ENCODE data around the gene AREG. TPM values are rescaled to one million over a fixed set of nuclear protein-coding genes. Genes with fewer than 3 reads are reported as not detected.

AREG gene
- total and polyA plus RNA-seq, 2 of the 4 experiments (the other 2 are of a cell fraction), result 0.17 to 0.18 TPM

DNA sequence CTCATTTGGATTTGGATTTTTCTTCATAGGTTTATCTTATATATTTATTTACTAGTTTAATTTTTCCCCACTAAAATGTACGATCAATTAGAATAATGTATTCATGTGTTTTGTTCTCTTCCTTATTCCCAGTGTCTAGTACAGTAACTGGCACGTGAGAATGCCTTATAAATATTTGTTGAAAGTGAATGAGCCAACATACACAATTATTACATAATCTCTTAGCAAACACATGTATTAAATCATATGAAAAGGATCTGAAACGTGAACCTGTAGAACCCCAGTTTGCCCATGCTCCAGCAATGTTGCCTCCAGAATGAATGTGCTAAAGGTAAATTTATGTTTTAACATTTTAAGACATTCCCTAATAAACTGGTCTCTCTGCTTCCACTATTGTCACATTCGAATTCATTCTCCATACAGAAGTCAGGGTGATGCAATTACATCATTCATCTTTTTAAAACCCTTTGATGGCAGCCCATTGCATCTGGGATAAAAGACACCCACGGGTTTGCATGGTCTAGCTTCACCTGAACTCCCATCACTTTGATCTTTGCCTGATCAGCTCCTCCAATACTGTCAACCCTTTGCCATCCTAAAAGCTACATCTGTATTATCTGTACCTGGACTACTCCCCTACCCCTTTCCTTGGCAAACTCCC is 30.7 kb upstream of the AREG start:
- WGBS, 2 experiments (ENCODE audit: extremely low coverage in 2 of 2, insufficient read length in 1 of 2), result 50% methylated on average over 2 of the region's 5 CpGs; no CpG with 5 or more reads in 1 of the 2 experiments
- CTCF ChIA-PET, result no interaction called here
- no peak overlapping the region for H2BK20ac ChIP-seq (ENCODE audit: low read depth, low read length)

More for the DNA sequence above, 30.7 kb upstream of the AREG start:
- Histone ChIP-seq H4K8ac (ENCODE audit: low read depth in 2 of 2, low read length in 2 of 2) (no peak overlapping the region), H2AFZ (replicated peaks; ENCODE audit: low read length, poor library complexity) (no peak overlapping the region), H2AK9ac (replicated peaks; ENCODE audit: low read depth, low read length, poor library complexity) (no peak overlapping the region), H3K36me3 (ENCODE audit: control insufficient read depth, insufficient read depth, low read length) (no peaks in the 10 kb centered on the region), H3K4ac (ENCODE audit: low read depth, low read length) (no peak overlapping the region), H3K4me3 (ENCODE audit: insufficient read depth, low read depth, low read length) (no peak overlapping the region), H3K27me3 (ENCODE audit: control insufficient read depth, insufficient read depth, low read length) (no peaks in the 10 kb centered on the region), H3K79me1 (ENCODE audit: low read depth in 1 of 2, low read length in 2 of 2) (no peaks in the 10 kb centered on the region), H4K5ac (ENCODE audit: low read depth, low read length) (no peak overlapping the region), H3K9ac (ENCODE audit: low read depth, low read length) (no peak overlapping the region), H3K14ac (replicated peaks; ENCODE audit: low read depth, low read length) (no peak overlapping the region), H3K9me1 (ENCODE audit: insufficient read depth, low read length) (peaks cover 3% of the 10 kb centered on the region; the same call in 1 of the 2 replicates), H4K20me1 (ENCODE audit: insufficient read depth, low read length) (no peaks in the 10 kb centered on the region), H4K91ac (ENCODE audit: insufficient read depth, low read depth, low read length) (no peak overlapping the region), H3K9me3 (ENCODE audit: control insufficient read depth, insufficient read depth, low read length) (no peaks in the 10 kb centered on the region), H3K56ac (ENCODE audit: extremely low read depth, insufficient read depth, low read length) (no peak overlapping the region), H2AK5ac (ENCODE audit: low read depth, low read length) (no peak overlapping the region), H3K4me1 (ENCODE audit: control insufficient read depth, insufficient read depth, low read length) (peaks cover 5% of the 10 kb centered on the region; the same call in 1 of the 2 replicates), H3K4me2 (ENCODE audit: low read depth, low read length) (no peak overlapping the region), H3K27ac (ENCODE audit: insufficient read depth, low read length) (no peak overlapping the region), H2BK120ac (ENCODE audit: low read depth, low read length) (no peak overlapping the region), H3K18ac (ENCODE audit: low read depth, low read length) (no peak overlapping the region), H3K23ac (ENCODE audit: low read depth, low read length) (no peak overlapping the region), H2BK5ac (ENCODE audit: low read depth, low read length, poor library complexity, severe bottlenecking) (no peak overlapping the region), H2BK15ac (ENCODE audit: low read depth, low read length) (no peak overlapping the region)
- in situ Hi-C loops (cut with MboI; ENCODE audit: low sequenced_read_pairs), result no loop called here
- dilution Hi-C loops (cut with HindIII; ENCODE audit: low sequenced_read_pairs, unreplicated experiment), result no loop called here
- intact Hi-C loops (cut with micrococcal nuclease), result loop anchor here (5.0 kb wide), 1 partner anchor 707 kb away; no protein-coding TSS in a partner anchor
- BruUV-seq (replicated peaks), result no TSS peak
- ATAC-seq (ENCODE audit: low read depth), result no peak
- POLR2A ChIA-PET (ENCODE audit: unreplicated experiment), result no interaction called here
- no peak for DNase-seq
- TF ChIP-seq RAD21 (IDR thresholded peaks at IDR 0.05; ENCODE audit: low read length) (no peak), FOS (IDR thresholded peaks at IDR 0.05; ENCODE audit: low read depth, low read length) (no peak), CEBPB (IDR thresholded peaks at IDR 0.05; ENCODE audit: low read depth, low read length) (no peak), MXI1 (IDR thresholded peaks at IDR 0.05; ENCODE audit: borderline replicate concordance, low read depth, low read length) (no peak), POLR2A (IDR thresholded peaks at IDR 0.05; ENCODE audit: low read depth, low read length) (no peak), RCOR1 (IDR thresholded peaks at IDR 0.05; ENCODE audit: insufficient replicate concordance, low read length) (no peak), NFE2L2 (IDR thresholded peaks at IDR 0.05; ENCODE audit: low read depth, low read length) (no peak), SMC3 (IDR thresholded peaks at IDR 0.05; ENCODE audit: low read depth, low read length) (no peak), MAFK (IDR thresholded peaks at IDR 0.05; ENCODE audit: low read depth, low read length) (no peak)
- TF ChIP-seq, protein P1, sequence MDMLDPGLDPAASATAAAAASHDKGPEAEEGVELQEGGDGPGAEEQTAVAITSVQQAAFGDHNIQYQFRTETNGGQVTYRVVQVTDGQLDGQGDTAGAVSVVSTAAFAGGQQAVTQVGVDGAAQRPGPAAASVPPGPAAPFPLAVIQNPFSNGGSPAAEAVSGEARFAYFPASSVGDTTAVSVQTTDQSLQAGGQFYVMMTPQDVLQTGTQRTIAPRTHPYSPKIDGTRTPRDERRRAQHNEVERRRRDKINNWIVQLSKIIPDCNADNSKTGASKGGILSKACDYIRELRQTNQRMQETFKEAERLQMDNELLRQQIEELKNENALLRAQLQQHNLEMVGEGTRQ (IDR thresholded peaks at IDR 0.05; ENCODE audit: low read depth, low read length), result no peak

Measured in IMR-90 (cell line).